PC-3 (cell line): ENCODE results near the gene ZNF2. TPM values are rescaled to one million over a fixed set of nuclear protein-coding genes. Genes with fewer than 3 reads are reported as not detected.

Experiments
- ATAC-seq: fragments of 200-7000 bp; cut with Tn5 transposase; 2 replicates; pipeline ENCODE4 v1.9.1; 2020; ENCODE audit warnings: mild to moderate bottlenecking, moderate library complexity
- Bru-seq: library from RNA; stranded (reverse); fragments of 400-500 nt; gene quantifications from one replicate; lab custom pipeline; 2021; lab: Mats Ljungman, UMichigan
- BruChase-seq, 2 experiments: library from RNA; stranded (reverse); fragments of 400-500 nt; gene quantifications; one replicate each; lab custom pipeline; 2021; lab: Mats Ljungman, UMichigan
- BruUV-seq: library from RNA; stranded (reverse); fragments of 400-500 nt; replicated peaks from 2 replicates; lab custom pipeline; 2021; lab: Mats Ljungman, UMichigan
- CTCF ChIA-PET: fragments of 300-600 bp; sonication (Branson Sonifier 250); formaldehyde crosslinking; loops from one replicate; lab custom pipeline; 2022; ENCODE audit warnings: antibody characterized with exemption; lab: Charles Lee
- POLR2A ChIA-PET: fragments of 300-600 bp; sonication (Branson Sonifier 250); formaldehyde crosslinking; loops from one replicate; lab custom pipeline; 2022; ENCODE audit warnings: antibody characterized with exemption; ENCODE audit not compliant: unreplicated experiment; lab: Charles Lee
- DNase-seq: peaks from one replicate; pipeline ENCODE4 v3.0.0-alpha.2; 2015
- H2AFZ ChIP-seq: fragments of 300-600 bp; sonication (generic); 2 replicates; pipeline ENCODE4 v1.6.0; 2016; ENCODE audit warnings: antibody characterized with exemption, low read length
- H3F3A ChIP-seq: fragments of 300-600 bp; sonication (generic); one replicate; pipeline ENCODE4 v1.6.0; 2017; ENCODE audit warnings: antibody characterized with exemption, low read length, control low read depth, mild to moderate bottlenecking; ENCODE audit not compliant: unreplicated experiment
- H3K27ac ChIP-seq: fragments of 300-600 bp; sonication (generic); 2 replicates; pipeline ENCODE4 v1.5.1; 2016; ENCODE audit warnings: mild to moderate bottlenecking, low read length
- H3K27me3 ChIP-seq: fragments of 300-600 bp; sonication (generic); 2 replicates; pipeline ENCODE4 v1.6.1; 2016; ENCODE audit warnings: low read length, mixed read lengths
- H3K36me3 ChIP-seq: fragments of 300-600 bp; sonication (generic); 2 replicates; pipeline ENCODE4 v1.6.1; 2016; ENCODE audit warnings: low read depth, mixed run types, low read length, mixed read lengths
- H3K4me1 ChIP-seq: fragments of 300-600 bp; sonication (generic); 2 replicates; pipeline ENCODE4 v1.5.1; 2016; ENCODE audit warnings: low read length; ENCODE audit not compliant: insufficient read depth
- H3K4me2 ChIP-seq: fragments of 300-600 bp; sonication (generic); 2 replicates; pipeline ENCODE4 v1.6.0; 2016; ENCODE audit warnings: low read length
- H3K4me3 ChIP-seq: fragments of 300-600 bp; sonication (generic); 2 replicates; pipeline ENCODE4 v1.5.1; 2016; ENCODE audit warnings: mild to moderate bottlenecking, low read length, mixed read lengths
- H3K79me2 ChIP-seq: fragments of 300-600 bp; sonication (generic); 2 replicates; pipeline ENCODE4 v1.6.1; 2017; ENCODE audit warnings: low read length, mixed read lengths
- H3K9ac ChIP-seq: fragments of 300-600 bp; sonication (generic); 2 replicates; pipeline ENCODE4 v1.6.0; 2016; ENCODE audit warnings: mild to moderate bottlenecking, low read length
- H3K9me2 ChIP-seq: fragments of 300-600 bp; sonication (generic); replicated peaks from 2 replicates; pipeline ENCODE4 v1.6.1; 2016; ENCODE audit warnings: mixed run types, low read length, mixed read lengths
- H3K9me3 ChIP-seq: fragments of 300-600 bp; sonication (generic); 2 replicates; pipeline ENCODE4 v1.6.1; 2016; ENCODE audit warnings: low read length, mixed read lengths
- H4K20me1 ChIP-seq: fragments of 300-600 bp; sonication (generic); 2 replicates; pipeline ENCODE4 v1.6.1; 2016; ENCODE audit warnings: low read length, mixed read lengths
- EZH2 ChIP-seq: fragments of 300-600 bp; sonication (generic); IDR thresholded peaks from one replicate; pipeline ENCODE4 v1.6.1; 2017; ENCODE audit warnings: antibody characterized with exemption, mild to moderate bottlenecking, low read length; ENCODE audit not compliant: unreplicated experiment
- EZH2phosphoT487 ChIP-seq: fragments of 300-600 bp; sonication (generic); IDR thresholded peaks from 2 replicates; pipeline ENCODE4 v1.6.1; 2018; ENCODE audit warnings: mild to moderate bottlenecking, antibody characterized with exemption, low read length, borderline replicate concordance
- intact Hi-C: fragments of 100-400 bp; cut with micrococcal nuclease; formaldehyde crosslinking; loops from 2 replicates; pipeline ENCODE4 v1.9.0; 2023
- long read RNA-seq: library from polyadenylated mRNA; unstranded; transcript quantifications from one replicate; pipeline ENCODE4 v2.0.0, GENCODE V29; 2021; ENCODE audit not compliant: unreplicated experiment
- total RNA-seq: library from RNA; depleted of rRNA; stranded (reverse); fragments of >200 nt; gene quantifications from 2 replicates; pipeline ENCODE4 v1.2.3, GENCODE V29; 2014; rRNA removed
- TF ChIP-seq, protein P1 (sequence below): fragments of 300-600 bp; sonication (generic); conservative IDR thresholded peaks from 2 replicates; pipeline ENCODE4 v1.5.1; 2017; ENCODE audit warnings: antibody characterized with exemption, low read depth, mild to moderate bottlenecking, low read length

ZNF2 gene
- 1.4 and 3.1 TPM in 2 replicates for total RNA-seq
- percentile 59 among the genes with signal in this experiment for Bru-seq, nascent RNA
- BruChase-seq, experiment 1, labeled RNA remaining after a 6-hour chase: percentile 67 among the genes with signal in this experiment
- percentile 70 among the genes with signal in this experiment for BruChase-seq, experiment 2, labeled RNA remaining after a 2-hour chase
- long read RNA-seq, transcript ZNF2-203 (5 exons, 2,601 nt): major isoform, 13 of 19 reads
- long read RNA-seq, partial matches to known transcripts: 1 of 19 reads
- long read RNA-seq, other reads (novel, unspliced or antisense): 4 of 19 reads

- Histone ChIP-seq H3K4me2 (peak within 1 kb of the TSS; percentile 95), H3K4me1 (peaks cover 17% of the 10 kb centered on the region), H3K36me3 (no peaks in the 10 kb centered on the region), H3F3A (no peaks in the 10 kb centered on the region), H3K27me3 (no peaks in the 10 kb centered on the region), H3K27ac (peak within 1 kb of the TSS; percentile 76), H4K20me1 (no peaks in the 10 kb centered on the region), H3K9ac (peak within 1 kb of the TSS; percentile 95), H3K9me3 (no peaks in the 10 kb centered on the region), H3K79me2 (peaks cover 44% of the 10 kb centered on the region), H2AFZ (peak within 1 kb of the TSS; percentile 94), H3K9me2 (no peaks in the 10 kb centered on the region), H3K4me3 (peak within 1 kb of the TSS; percentile 89)
- ChIA-PET CTCF (no interaction called here), POLR2A (interaction anchor here (0.6 to 1.1 kb wide), 2 partner anchors 44 to 78 kb away, joined by 3 to 4 read pairs; partner anchors contain the start of gene MRPS5)
- TF ChIP-seq EZH2 (no peak), EZH2phosphoT487 (no peak)
- TF ChIP-seq, protein P1, sequence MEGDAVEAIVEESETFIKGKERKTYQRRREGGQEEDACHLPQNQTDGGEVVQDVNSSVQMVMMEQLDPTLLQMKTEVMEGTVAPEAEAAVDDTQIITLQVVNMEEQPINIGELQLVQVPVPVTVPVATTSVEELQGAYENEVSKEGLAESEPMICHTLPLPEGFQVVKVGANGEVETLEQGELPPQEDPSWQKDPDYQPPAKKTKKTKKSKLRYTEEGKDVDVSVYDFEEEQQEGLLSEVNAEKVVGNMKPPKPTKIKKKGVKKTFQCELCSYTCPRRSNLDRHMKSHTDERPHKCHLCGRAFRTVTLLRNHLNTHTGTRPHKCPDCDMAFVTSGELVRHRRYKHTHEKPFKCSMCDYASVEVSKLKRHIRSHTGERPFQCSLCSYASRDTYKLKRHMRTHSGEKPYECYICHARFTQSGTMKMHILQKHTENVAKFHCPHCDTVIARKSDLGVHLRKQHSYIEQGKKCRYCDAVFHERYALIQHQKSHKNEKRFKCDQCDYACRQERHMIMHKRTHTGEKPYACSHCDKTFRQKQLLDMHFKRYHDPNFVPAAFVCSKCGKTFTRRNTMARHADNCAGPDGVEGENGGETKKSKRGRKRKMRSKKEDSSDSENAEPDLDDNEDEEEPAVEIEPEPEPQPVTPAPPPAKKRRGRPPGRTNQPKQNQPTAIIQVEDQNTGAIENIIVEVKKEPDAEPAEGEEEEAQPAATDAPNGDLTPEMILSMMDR: no peak
- DNase-seq (peak; percentile 98), ATAC-seq (peak; percentile 98)
- BruUV-seq: no TSS peak
- intact Hi-C loops: no loop called here
Measured at GRCh38 chr2:95165371-95166064, at the start of gene ZNF2. Gene ZNF2, plus strand, starts transcription at chr2:95165809. Its CDS starts 10,418 bp downstream, at chr2:95176227.

DNA sequence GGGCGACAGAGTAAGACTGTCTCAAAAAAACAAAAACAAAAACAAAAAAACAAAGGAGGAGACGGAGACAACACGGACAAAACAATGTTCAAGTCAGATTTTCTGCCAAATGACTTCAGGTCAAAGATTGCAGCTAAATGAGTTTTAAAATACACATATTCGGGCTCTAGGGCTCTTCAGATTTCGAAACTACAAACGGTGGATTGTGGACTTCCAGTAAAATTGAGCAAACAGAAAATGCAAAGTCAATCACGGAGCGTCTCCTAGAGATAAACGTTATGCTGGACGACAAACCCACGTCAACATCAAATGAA lies 44.6 kb upstream of the ZNF2 start:
- peak; percentile 2; the same call in 1 of the 2 replicates for ATAC-seq
- Histone ChIP-seq H3K9ac (peak overlapping the region; percentile 99), H3K9me2 (no peaks in the 10 kb centered on the region), H3K36me3 (peaks cover 11% of the 10 kb centered on the region), H3K4me3 (peak overlapping the region; percentile 88), H3K9me3 (no peaks in the 10 kb centered on the region), H3K27ac (peak overlapping the region; percentile 81), H3K79me2 (peaks cover 52% of the 10 kb centered on the region), H3K4me2 (peak overlapping the region; percentile 99), H3F3A (no peaks in the 10 kb centered on the region), H3K4me1 (peaks cover 25% of the 10 kb centered on the region), H4K20me1 (peaks cover 11% of the 10 kb centered on the region; the same call in 1 of the 2 replicates), H2AFZ (peak overlapping the region; percentile 98), H3K27me3 (no peaks in the 10 kb centered on the region)
- TF ChIP-seq, protein P1: no peak
- TF ChIP-seq EZH2phosphoT487 (no peak), EZH2 (no peak)
- DNase-seq: no peak
- POLR2A ChIA-PET: interaction anchor here (1.1 kb wide), 1 partner anchor 44 kb away, joined by 4 read pairs; no protein-coding TSS in a partner anchor
- BruUV-seq: no TSS peak
- CTCF ChIA-PET: no interaction called here
- intact Hi-C loops: no loop called here
